CD14-positive monocyte (primary cell): Measurements from ENCODE around the gene OR13A1. TPM values are rescaled to one million over a fixed set of nuclear protein-coding genes. Genes with fewer than 3 reads are reported as not detected.

Experiments
- DNase-seq, 3 donors: peaks; one replicate each; pipeline ENCODE4 v3.0.0-alpha.2; 2011 to 2022
- H2AFZ ChIP-seq: 2 replicates; pipeline ENCODE4 v1.6.0; 2012; ENCODE audit warnings: mild to moderate bottlenecking, low read depth, low read length, inconsistent platforms; ENCODE audit not compliant: insufficient read depth, poor library complexity, severe bottlenecking
- H3K27ac ChIP-seq, 2 donors: 1 replicate in 1 of 2; 2 replicates in 1 of 2; pipeline ENCODE4 v1.5.1; 2012 to 2013; ENCODE audit warnings: low read length in 2 of 2, control low read depth in 1 of 2, inconsistent platforms in 1 of 2, low read depth in 1 of 2, mild to moderate bottlenecking in 1 of 2
- H3K27me3 ChIP-seq, 2 donors: one replicate each; pipeline versions ENCODE4 v1.6.0 to v1.6.1; 2011 to 2013; ENCODE audit warnings: low read length in 2 of 2; ENCODE audit not compliant: control insufficient read depth in 2 of 2, insufficient read depth in 2 of 2
- H3K36me3 ChIP-seq, 2 donors: replicated peaks in 1 of 2; 1 replicate in 1 of 2; 2 replicates in 1 of 2; pipeline versions ENCODE4 v1.5.1 to v1.6.1; 2012 to 2013; ENCODE audit warnings: low read length in 2 of 2, control low read depth in 1 of 2, inconsistent platforms in 1 of 2, mild to moderate bottlenecking in 1 of 2; ENCODE audit not compliant: insufficient read depth in 2 of 2, control insufficient read depth in 1 of 2
- H3K4me1 ChIP-seq, 2 donors: 1 replicate in 1 of 2; 2 replicates in 1 of 2; pipeline versions ENCODE4 v1.5.1 to v1.6.1; 2012 to 2013; ENCODE audit warnings: low read length in 2 of 2, control low read depth in 1 of 2, inconsistent platforms in 1 of 2, mild to moderate bottlenecking in 1 of 2, moderate library complexity in 1 of 2; ENCODE audit not compliant: insufficient read depth in 2 of 2, control insufficient read depth in 1 of 2
- H3K4me2 ChIP-seq: replicated peaks from 2 replicates; pipeline ENCODE3; 2012; ENCODE audit warnings: low read length, moderate library complexity, mild to moderate bottlenecking; ENCODE audit not compliant: poor library complexity, severe bottlenecking; ENCODE audit errors: extremely low read depth
- H3K4me3 ChIP-seq, 3 experiments: fragments of 200-600 bp in 1 of 3; sonication (generic) in 1 of 3; replicated peaks in 1 of 3; 1 replicate in 2 of 3; 2 replicates in 1 of 3; pipeline ENCODE4 v1.5.1; 2011 to 2013; ENCODE audit warnings: low read length in 3 of 3, mild to moderate bottlenecking in 3 of 3, control low read depth in 2 of 3, low read depth in 2 of 3, inconsistent platforms in 1 of 3, moderate library complexity in 1 of 3
- H3K79me2 ChIP-seq: 2 replicates; pipeline ENCODE4 v1.6.0; 2012; ENCODE audit warnings: mild to moderate bottlenecking, control low read depth, inconsistent platforms, low read length, moderate library complexity; ENCODE audit not compliant: insufficient read depth
- H3K9ac ChIP-seq: 2 replicates; pipeline ENCODE4 v1.6.0; 2017; ENCODE audit warnings: low read length, mild to moderate bottlenecking; ENCODE audit not compliant: insufficient read depth, poor library complexity, severe bottlenecking
- H3K9me3 ChIP-seq, 2 donors: replicated peaks in 1 of 2; 1 replicate in 1 of 2; 2 replicates in 1 of 2; pipeline versions ENCODE4 v1.5.1 to v1.6.1; 2012 to 2013; ENCODE audit warnings: low read length in 2 of 2, control low read depth in 1 of 2; ENCODE audit not compliant: control insufficient read depth in 1 of 2, insufficient read depth in 1 of 2
- H4K20me1 ChIP-seq: 2 replicates; pipeline ENCODE4 v1.6.0; 2012; ENCODE audit warnings: mild to moderate bottlenecking, low read length, control low read depth, moderate library complexity; ENCODE audit not compliant: insufficient read depth
- H3K27ac Mint-ChIP-seq, 7 donors: one replicate each; pipeline ENCODE4 v1.8.0; 2020; ENCODE audit warnings: mild to moderate bottlenecking in 7 of 7, mixed read lengths in 7 of 7, moderate library complexity in 6 of 7, inconsistent platforms in 2 of 7
- H3K27me3 Mint-ChIP-seq, 3 donors: one replicate each; pipeline ENCODE4 v1.8.0; 2021 to 2022; ENCODE audit warnings: low read depth in 3 of 3, mild to moderate bottlenecking in 3 of 3, mixed read lengths in 3 of 3, moderate library complexity in 3 of 3, inconsistent platforms in 1 of 3
- H3K36me3 Mint-ChIP-seq, 2 donors: one replicate each; pipeline ENCODE4 v1.8.0; 2020; ENCODE audit warnings: mixed read lengths in 2 of 2, inconsistent platforms in 1 of 2, mild to moderate bottlenecking in 1 of 2
- H3K4me1 Mint-ChIP-seq: one replicate; pipeline ENCODE4 v1.8.0; 2020; ENCODE audit warnings: mild to moderate bottlenecking, mixed read lengths
- H3K4me3 Mint-ChIP-seq, 2 donors: one replicate each; pipeline ENCODE4 v1.8.0; 2020; ENCODE audit warnings: mild to moderate bottlenecking in 2 of 2, mixed read lengths in 2 of 2, moderate library complexity in 1 of 2
- H3K9me3 Mint-ChIP-seq, 7 donors: one replicate each; pipeline ENCODE4 v1.8.0; 2020 to 2022; ENCODE audit warnings: mixed read lengths in 7 of 7, mild to moderate bottlenecking in 6 of 7, moderate library complexity in 6 of 7, inconsistent platforms in 2 of 7
- CTCF ChIP-seq: fragments of 200-600 bp; IDR thresholded peaks from one replicate; pipeline ENCODE4 v1.8.0; 2022; ENCODE audit warnings: antibody characterized with exemption, mild to moderate bottlenecking
- WGBS: methylation state at CpG from one replicate; pipeline ENCODE4 v1.1.5; 2013; ENCODE audit warnings: missing lambda C conversion rate; ENCODE audit not compliant: insufficient coverage; 5-methylcytosine and 5-hydroxymethylcytosine counted together
- intact Hi-C, 2 donors: fragments of 100-400 bp; cut with micrococcal nuclease; formaldehyde crosslinking; loops; one replicate each; pipeline versions ENCODE4 v1.15.0 to v1.15.1; 2023
- polyA plus RNA-seq, 3 donors: library from polyadenylated mRNA; depleted of rRNA in 1 of 3; unstranded in 2 of 3; stranded (reverse) in 1 of 3; fragments of 300-500 nt in 2 of 3; fragments of >200 nt in 1 of 3; fragmentation: Illumina TruSeq in 2 of 3; gene quantifications; 1 replicate in 2 of 3; 2 replicates in 1 of 3; pipeline ENCODE4 v1.2.3, GENCODE V29; 2012 to 2021

OR13A1 gene
- polyA plus RNA-seq, 3 donors: 0.08 to 0.14 TPM; not detected in 1

GRCh38 chr10:45257600-45257999, 57.8 kb downstream of the OR13A1 start:
- Histone ChIP-seq H3K79me2 (no peaks in the 10 kb centered on the region), H3K27me3 (no peaks in the 10 kb centered on the region), H2AFZ (no peak overlapping the region), H3K4me2 (no peak overlapping the region), H3K36me3 (no peaks in the 10 kb centered on the region), H3K9ac (no peak overlapping the region), H3K4me3 (no peak overlapping the region), H4K20me1 (no peaks in the 10 kb centered on the region), H3K9me3 (no peaks in the 10 kb centered on the region), H3K27ac (no peak overlapping the region), H3K4me1 (no peaks in the 10 kb centered on the region)
- Mint-ChIP-seq H3K4me3 (no peak overlapping the region), H3K27me3 (peaks cover 2% of the 10 kb centered on the region in 3 donors), H3K9me3 (no peaks in the 10 kb centered on the region), H3K4me1 (peaks cover 1% of the 10 kb centered on the region), H3K27ac (no peak overlapping the region), H3K36me3 (no peaks in the 10 kb centered on the region)
- no CpG with 5 or more reads among the region's 2 CpGs for WGBS
- TF ChIP-seq CTCF: no peak
- intact Hi-C loops: no loop called here
- no peak for DNase-seq

GRCh38 chr10:45256246-45256645, 59.2 kb downstream of the OR13A1 start:
- no peak overlapping the region for H3K4me3 ChIP-seq
- no peak overlapping the region for H3K27ac ChIP-seq
- Mint-ChIP-seq H3K27ac (no peak overlapping the region), H3K4me3 (no peak overlapping the region), H3K36me3 (no peaks in the 10 kb centered on the region), H3K4me1 (peaks cover 2% of the 10 kb centered on the region), H3K27me3 (peaks cover 0 to 2% (median under 1%) of the 10 kb centered on the region in 3 donors), H3K9me3 (peaks cover 0 to under 1% (median 0%) of the 10 kb centered on the region in 7 donors)
- no peak overlapping the region for H3K4me2 ChIP-seq
- no peaks in the 10 kb centered on the region for H3K79me2 ChIP-seq
- H2AFZ ChIP-seq: no peak overlapping the region
- intact Hi-C loops: no loop called here
- DNase-seq: no peak
- peaks cover under 1 to 1% of the 10 kb centered on the region in 2 donors for H3K4me1 ChIP-seq
- no peaks in the 10 kb centered on the region for H4K20me1 ChIP-seq
- no peaks in the 10 kb centered on the region for H3K9me3 ChIP-seq
- no peaks in the 10 kb centered on the region for H3K27me3 ChIP-seq
- no peak for TF ChIP-seq CTCF
- H3K36me3 ChIP-seq: no peaks in the 10 kb centered on the region
- H3K9ac ChIP-seq: no peak overlapping the region
